Tibial nerve (tissue), 4 donors: ENCODE results near the gene FER1L5.

Experiments
- CTCF ChIP-seq, 5 experiments: fragments of 200-600 bp in 3 of 5; fragments of 450-650 bp in 2 of 5; sonication (generic) in 3 of 5; IDR thresholded peaks; one replicate each; pipeline ENCODE4 v1.5.1; 2016 to 2019; ENCODE audit warnings: antibody characterized with exemption in 5 of 5, mild to moderate bottlenecking in 3 of 5, moderate library complexity in 2 of 5
- EP300 ChIP-seq, 2 donors: sonication (generic); formaldehyde crosslinking; IDR thresholded peaks; one replicate each; pipeline ENCODE4 v1.6.1; 2017; ENCODE audit warnings: antibody characterized with exemption in 2 of 2, mild to moderate bottlenecking in 1 of 2
- POLR2A ChIP-seq, 2 donors: fragments of 450-650 bp; IDR thresholded peaks; one replicate each; pipeline ENCODE4 v1.6.1; 2017; ENCODE audit warnings: antibody characterized with exemption in 2 of 2, mild to moderate bottlenecking in 2 of 2, moderate library complexity in 2 of 2

DNA sequence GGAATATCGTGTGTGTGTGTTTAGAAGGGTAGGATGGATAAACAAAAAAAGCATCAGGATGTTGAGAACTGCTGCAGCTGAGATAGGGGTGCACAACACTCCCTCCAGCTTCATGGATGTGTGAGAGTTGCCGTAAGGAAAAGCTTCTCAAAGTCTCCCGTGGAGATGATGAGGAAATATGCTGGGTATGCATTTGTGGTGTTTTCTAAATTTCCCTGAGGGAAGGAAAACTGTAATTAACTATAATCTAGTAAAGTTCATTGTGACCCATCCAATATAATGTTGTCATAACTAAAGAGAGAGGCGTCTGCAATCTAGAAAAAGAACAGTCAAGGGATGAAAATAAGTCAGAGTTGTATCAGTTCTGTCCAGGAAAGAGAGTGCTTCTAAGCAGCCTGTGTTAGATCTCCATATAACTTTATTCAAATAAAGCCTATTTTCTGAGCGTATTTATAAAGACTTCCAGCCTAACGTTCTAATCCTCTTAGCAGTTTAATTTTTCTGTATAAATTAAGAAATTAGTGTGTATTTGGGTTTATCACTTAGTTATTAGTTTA is 104.6 kb downstream of the FER1L5 start:
- TF ChIP-seq CTCF (IDR thresholded peaks at IDR 0.05) = no peak
- no peak for TF ChIP-seq POLR2A (IDR thresholded peaks at IDR 0.05)
- no peak for TF ChIP-seq EP300 (IDR thresholded peaks at IDR 0.05)
